Brain microvascular endothelial cell (primary cell): ENCODE data around the gene PLGRKT.

Experiments used
- DNase-seq: peaks from one replicate; pipeline ENCODE4 v3.0.0-alpha.2; 2020
- H3K27ac ChIP-seq: fragments of 250-450 bp; sonication (Bioruptor Pico); 2 replicates; pipeline ENCODE4 v1.5.1; 2020; ENCODE audit warnings: mild to moderate bottlenecking, moderate library complexity
- H3K27me3 ChIP-seq: fragments of 250-450 bp; sonication (Bioruptor Pico); replicated peaks from 2 replicates; pipeline ENCODE4 v1.5.1; 2020; ENCODE audit warnings: mild to moderate bottlenecking
- H3K36me3 ChIP-seq: fragments of 250-450 bp; sonication (Bioruptor Pico); replicated peaks from 2 replicates; pipeline ENCODE4 v1.5.1; 2020; ENCODE audit warnings: mild to moderate bottlenecking
- H3K4me3 ChIP-seq: 2 replicates; pipeline ENCODE4 v1.5.1; 2011; ENCODE audit warnings: low read depth, mild to moderate bottlenecking, control low read depth, low read length, moderate library complexity
- in situ Hi-C: cut with HindIII; loops from 2 replicates; pipeline ENCODE4 v1.10.0; 2017; ENCODE audit warnings: low sequenced_read_pairs, low pct_ligation_motif_present
- TF ChIP-seq, protein P1 (sequence below): IDR thresholded peaks from 2 replicates; pipeline ENCODE4 v1.5.1; 2011; ENCODE audit warnings: low read depth, mild to moderate bottlenecking, moderate library complexity, low read length, control low read depth, inconsistent platforms; ENCODE audit errors: missing control alignments

Gene PLGRKT

DNA sequence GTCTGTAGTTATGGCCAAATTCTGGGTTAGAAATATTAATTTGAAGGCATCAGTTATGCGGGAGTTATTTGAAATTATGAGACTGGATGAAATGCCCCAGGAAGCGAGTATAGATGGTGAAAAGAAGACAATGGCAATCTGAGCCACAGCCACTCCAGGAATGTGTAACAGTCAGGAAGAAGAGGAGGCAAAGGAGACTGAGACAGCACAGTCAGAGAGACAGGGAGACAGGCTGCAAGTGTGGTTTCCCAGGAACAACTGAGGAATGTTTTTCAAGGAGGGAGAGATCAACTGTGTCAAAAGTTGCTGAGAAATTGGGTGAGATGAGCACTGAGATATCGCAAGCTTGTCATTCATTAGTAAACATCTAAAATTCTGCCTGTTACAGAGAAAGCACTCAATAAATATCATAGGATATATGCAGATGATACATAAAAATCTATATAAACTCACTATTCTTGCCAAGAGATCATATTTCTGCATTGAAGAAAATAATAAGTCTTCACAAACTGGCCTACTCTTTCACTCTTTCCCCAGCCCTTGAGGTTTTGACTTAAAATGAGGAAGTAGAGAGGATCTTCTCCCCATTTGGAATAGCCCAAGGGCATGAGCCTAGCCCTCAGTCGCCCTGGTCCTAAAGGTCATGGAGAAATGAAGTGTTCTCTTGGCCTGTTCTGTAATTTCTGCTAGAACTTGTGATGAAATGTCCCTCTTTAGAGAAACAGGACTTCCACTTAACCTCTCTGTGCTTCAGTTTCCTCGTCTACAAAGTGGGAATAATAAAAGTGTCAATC lies 49.5 kb downstream of the PLGRKT start:
- Histone ChIP-seq H3K36me3 (no peaks in the 10 kb centered on the region), H3K4me3 (no peak overlapping the region), H3K27ac (no peak overlapping the region), H3K27me3 (no peaks in the 10 kb centered on the region)
- DNase-seq: peak; percentile 70
- in situ Hi-C loops: no loop called here
- TF ChIP-seq, protein P1, sequence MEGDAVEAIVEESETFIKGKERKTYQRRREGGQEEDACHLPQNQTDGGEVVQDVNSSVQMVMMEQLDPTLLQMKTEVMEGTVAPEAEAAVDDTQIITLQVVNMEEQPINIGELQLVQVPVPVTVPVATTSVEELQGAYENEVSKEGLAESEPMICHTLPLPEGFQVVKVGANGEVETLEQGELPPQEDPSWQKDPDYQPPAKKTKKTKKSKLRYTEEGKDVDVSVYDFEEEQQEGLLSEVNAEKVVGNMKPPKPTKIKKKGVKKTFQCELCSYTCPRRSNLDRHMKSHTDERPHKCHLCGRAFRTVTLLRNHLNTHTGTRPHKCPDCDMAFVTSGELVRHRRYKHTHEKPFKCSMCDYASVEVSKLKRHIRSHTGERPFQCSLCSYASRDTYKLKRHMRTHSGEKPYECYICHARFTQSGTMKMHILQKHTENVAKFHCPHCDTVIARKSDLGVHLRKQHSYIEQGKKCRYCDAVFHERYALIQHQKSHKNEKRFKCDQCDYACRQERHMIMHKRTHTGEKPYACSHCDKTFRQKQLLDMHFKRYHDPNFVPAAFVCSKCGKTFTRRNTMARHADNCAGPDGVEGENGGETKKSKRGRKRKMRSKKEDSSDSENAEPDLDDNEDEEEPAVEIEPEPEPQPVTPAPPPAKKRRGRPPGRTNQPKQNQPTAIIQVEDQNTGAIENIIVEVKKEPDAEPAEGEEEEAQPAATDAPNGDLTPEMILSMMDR: no peak

GRCh38 chr9:5384436-5384835 lies 53.3 kb downstream of the PLGRKT start:
- no peak for DNase-seq
- Histone ChIP-seq H3K27me3 (no peaks in the 10 kb centered on the region), H3K4me3 (no peak overlapping the region), H3K36me3 (no peaks in the 10 kb centered on the region), H3K27ac (no peak overlapping the region)
- TF ChIP-seq, protein P1: no peak
- in situ Hi-C loops: no loop called here

DNA sequence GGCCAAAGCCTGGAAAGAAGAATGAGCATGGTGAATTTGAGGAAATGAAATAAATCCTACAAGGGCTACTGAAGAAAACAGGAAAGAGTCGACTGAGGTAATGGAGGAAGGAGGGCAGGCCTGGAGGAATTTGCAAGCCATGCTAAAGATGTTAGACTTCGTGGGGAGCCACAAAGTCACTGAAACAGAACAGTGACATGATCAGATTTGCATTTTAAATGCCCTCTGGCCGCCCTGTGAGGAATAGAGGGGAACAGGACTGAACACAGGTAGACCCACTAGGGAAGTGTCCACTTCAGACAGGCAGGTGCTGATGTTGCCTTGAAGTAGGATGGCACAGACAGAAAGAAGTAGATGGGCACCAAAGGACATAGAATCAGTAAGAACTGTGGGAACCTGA lies 55.2 kb downstream of the PLGRKT start:
- TF ChIP-seq, protein P1: no peak
- no peak for DNase-seq
- in situ Hi-C loops: no loop called here
- Histone ChIP-seq H3K36me3 (no peaks in the 10 kb centered on the region), H3K4me3 (no peak overlapping the region), H3K27ac (no peak overlapping the region), H3K27me3 (no peaks in the 10 kb centered on the region)

GRCh38 chr9:5375790-5376477 lies 61.8 kb downstream of the PLGRKT start:
- in situ Hi-C loops: no loop called here
- DNase-seq: no peak

GRCh38 chr9:5375091-5375490 lies 62.6 kb downstream of the PLGRKT start:
- Histone ChIP-seq H3K4me3 (no peak overlapping the region), H3K36me3 (no peaks in the 10 kb centered on the region), H3K27me3 (no peaks in the 10 kb centered on the region), H3K27ac (no peak overlapping the region)
- TF ChIP-seq, protein P1: no peak
- no peak for DNase-seq
- in situ Hi-C loops: no loop called here

More at GRCh38 chr9:5375790-5376477, 61.8 kb downstream of the PLGRKT start:
- no peaks in the 10 kb centered on the region for H3K36me3 ChIP-seq
- H3K27me3 ChIP-seq: no peaks in the 10 kb centered on the region
- no peak overlapping the region for H3K4me3 ChIP-seq
- TF ChIP-seq, protein P1: no peak
- H3K27ac ChIP-seq: no peak overlapping the region
